NAMALWA (cell line): Measurements from ENCODE around the gene ZSCAN20.

ENCODE experiments used
- DNase-seq: peaks from one replicate; pipeline ENCODE4 v3.0.0-alpha.2; 2015; ENCODE audit warnings: low spot score

ZSCAN20 gene

GRCh38 chr1:33443705-33444180 is 28.7 kb upstream of the ZSCAN20 start:
- no peak for DNase-seq

GRCh38 chr1:33445108-33445507 is 27.3 kb upstream of the ZSCAN20 start:
- no peak for DNase-seq

DNA sequence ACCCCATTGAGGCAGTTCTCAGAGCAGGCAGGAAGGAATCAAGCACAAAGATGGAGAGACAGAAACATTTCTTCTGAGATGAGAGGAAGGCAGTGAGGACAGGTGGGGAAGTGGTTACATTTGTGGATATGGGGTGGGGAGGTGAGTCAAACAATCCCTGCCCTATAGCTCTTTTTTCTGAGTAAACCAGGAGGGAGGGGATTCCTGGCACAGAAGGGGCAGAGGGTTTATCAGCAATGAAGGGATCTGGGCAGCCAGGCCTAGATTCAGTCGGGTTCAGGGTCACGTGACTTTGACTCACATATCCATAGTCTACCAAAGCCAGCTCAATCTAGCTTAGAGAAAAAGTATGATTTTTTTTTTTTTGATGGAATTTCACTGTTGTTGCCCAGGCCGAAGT is 25.9 kb upstream of the ZSCAN20 start:
- no peak for DNase-seq

GRCh38 chr1:33454646-33455282 is 17.7 kb upstream of the ZSCAN20 start:
- DNase-seq: no peak

- DNase-seq: peak; percentile 78
Measured at GRCh38 chr1:33455539-33456501, 16.6 kb upstream of the ZSCAN20 start.

DNA sequence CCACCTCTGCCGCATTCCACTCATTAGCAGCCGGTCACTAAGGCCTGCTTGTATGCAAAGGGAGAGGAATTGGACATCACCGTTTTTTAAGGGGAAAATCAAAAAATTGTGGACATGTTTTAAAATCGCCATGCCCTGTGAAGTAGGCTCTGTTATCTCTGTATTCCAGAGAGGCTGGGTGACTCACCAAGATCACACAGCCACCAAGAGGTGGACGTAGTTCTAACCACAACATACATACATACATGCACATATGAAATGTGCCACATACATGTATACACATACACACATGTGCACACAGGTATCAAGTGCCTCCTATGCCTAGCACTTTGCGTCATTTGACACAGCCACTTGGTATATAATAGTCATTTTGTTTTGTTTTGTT is 16.0 kb upstream of the ZSCAN20 start:
- DNase-seq: no peak

DNA sequence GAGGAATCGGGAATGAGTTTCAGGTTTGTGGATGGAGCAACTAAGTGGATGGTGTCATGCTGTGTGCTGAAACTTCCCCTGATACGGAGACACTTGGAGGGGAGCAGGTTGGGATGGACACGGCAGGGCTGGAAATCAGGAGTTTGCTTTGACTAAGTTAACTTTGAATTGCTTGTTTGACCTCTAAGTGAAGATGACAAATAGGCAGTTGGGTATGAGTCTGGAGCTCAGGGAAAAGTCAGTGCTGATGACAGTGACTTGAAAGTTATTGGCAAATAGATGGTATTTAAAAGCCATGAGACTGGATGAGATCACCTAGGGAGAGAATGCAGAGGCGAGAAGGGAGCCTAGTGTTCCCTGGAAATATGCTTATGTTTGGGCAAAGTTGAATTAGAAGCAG is 12.8 kb upstream of the ZSCAN20 start:
- DNase-seq: no peak

GRCh38 chr1:33460144-33460543 is 12.3 kb upstream of the ZSCAN20 start:
- DNase-seq: no peak

- peak; percentile 71 for DNase-seq
Measured at GRCh38 chr1:33460947-33461629, 11.4 kb upstream of the ZSCAN20 start.

DNA sequence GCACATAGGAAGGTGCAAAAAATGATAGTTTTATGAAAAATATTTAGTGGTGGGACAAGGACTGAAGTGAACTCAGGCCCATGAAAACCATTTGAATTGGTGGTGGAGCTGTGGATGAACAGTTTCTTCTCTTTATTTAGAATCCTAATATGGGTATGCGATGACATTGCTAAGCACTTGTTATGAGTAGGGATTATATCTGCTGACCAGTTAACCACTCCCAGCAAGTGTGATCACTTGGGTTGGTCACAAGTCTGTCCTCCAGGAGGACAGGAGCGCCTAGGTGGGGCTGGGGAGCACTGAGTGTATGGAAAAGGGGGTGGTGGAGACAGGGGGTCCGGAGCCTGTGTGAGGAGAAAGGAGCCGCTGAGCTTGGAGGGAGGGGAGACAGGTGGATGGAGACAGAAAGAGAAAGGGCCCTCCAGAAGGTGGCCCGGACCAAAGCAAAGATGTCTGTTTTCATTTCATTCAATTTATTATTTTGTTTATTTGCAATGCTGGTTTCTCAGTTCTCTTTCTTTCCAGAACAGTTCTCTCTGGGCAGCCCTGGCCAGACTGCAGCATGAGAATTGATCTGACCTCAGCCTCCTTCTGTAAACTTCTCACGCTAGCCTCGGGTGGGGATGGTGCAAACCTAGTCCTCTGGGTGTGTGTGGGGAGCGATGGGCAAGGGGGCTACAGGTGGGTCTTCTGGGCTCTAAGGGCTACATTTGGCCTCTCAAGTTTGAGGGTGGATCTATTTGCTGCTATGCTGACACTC is 9.9 kb upstream of the ZSCAN20 start:
- no peak for DNase-seq

DNA sequence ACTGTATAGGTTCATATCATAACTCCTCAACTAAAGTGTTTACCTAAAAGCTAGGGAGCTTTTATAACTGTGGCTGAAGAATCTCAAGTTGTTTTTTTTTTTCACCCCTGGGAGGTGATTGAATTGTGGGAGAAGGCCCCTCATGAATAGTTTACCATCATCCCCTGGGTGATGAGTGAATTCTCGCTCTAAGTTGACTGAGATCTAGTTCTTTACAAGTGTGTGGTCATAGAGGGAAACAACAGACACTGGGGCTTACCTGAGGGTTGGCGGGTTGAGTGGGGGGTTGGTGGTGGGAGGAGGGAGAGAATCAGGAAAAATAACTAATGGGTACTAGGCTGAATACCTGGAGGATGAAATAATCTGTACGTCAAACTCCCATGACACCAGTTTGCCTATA is 7.9 kb upstream of the ZSCAN20 start:
- DNase-seq: no peak

DNA sequence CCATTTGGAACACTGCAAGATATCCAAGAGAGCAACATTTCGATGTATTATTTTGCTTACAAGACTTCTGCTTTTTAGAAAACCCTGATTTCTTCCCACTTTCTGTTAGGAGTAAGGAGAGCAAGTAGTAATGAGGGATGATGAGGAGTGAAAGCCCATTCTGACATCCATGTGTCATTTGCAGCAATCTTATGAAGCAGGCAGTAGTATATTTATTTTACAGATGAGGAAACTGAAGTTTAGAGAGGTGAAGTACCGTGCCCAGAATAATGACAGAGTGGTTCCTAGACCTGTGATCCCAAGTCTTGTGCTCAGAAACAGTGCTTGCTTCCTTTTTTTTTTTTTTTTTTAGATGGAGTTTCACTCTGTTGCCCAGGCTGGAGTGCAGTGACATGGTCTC is 7.1 kb upstream of the ZSCAN20 start:
- DNase-seq: no peak

- no peak for DNase-seq
Measured at GRCh38 chr1:33466159-33466558, 6.3 kb upstream of the ZSCAN20 start.

DNA sequence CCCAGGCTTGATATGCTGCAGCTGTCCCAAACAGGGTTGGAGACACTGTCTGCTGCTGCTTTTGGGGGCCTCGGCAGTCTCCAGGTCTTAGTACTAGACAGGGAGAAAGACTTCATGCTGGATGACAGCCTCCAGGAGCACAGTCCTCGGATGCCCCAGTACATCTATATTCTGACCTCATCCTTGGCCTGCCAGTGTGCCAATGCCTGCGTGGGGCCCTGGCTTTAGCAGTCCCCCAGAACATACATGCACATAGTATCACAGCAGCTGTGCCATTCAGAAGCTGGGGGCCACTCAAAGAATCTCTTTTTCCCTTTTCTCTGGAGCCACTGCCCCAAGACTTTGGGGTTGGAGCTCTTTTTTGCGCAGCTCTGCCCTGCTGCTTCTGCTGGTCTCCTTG is 4.4 kb upstream of the ZSCAN20 start:
- no peak for DNase-seq

GRCh38 chr1:33468531-33468930 is 3.9 kb upstream of the ZSCAN20 start:
- DNase-seq: no peak

- no peak for DNase-seq
Measured at GRCh38 chr1:33468967-33469366, 3.5 kb upstream of the ZSCAN20 start.

DNA sequence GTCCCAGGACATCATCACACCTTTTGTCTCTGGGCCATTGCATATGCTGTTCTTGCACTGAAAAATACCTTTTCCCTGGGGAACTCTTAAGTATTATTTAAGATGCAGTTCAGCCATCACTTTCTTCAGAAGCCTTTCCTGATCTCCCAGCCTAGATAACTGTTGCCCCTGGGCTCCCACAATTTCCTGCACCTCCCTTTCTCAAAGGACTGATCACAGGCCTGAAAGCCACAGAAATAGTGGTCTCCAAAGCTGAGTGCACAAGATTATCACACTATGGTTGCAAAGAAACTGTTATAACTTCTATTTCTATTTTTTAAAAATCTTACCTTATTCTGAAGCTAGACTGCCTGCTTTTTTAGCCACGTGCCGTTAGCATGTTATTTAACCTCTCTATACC is 2.8 kb upstream of the ZSCAN20 start:
- DNase-seq: no peak

GRCh38 chr1:33470495-33471012 is 1.9 kb upstream of the ZSCAN20 start:
- peak; percentile 86 for DNase-seq

DNA sequence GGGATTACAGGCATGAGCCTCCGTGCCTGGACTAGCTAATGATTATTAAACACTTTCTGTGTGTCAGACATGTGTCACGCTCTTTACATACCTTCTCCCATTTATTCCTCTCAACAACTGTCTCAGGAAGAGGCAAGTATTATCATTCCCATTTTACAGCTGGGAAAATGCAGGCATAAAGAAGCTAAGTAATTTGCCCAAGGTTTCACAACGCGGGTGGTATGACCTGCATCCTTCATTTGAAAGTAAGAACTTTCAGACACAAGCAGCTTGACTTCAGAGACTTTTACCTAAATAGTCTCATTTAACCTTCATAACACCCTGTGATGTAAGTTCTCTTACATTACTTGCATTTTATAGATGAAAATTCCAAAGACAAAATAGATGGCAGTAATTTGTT is 1.0 kb upstream of the ZSCAN20 start:
- DNase-seq: no peak

DNA sequence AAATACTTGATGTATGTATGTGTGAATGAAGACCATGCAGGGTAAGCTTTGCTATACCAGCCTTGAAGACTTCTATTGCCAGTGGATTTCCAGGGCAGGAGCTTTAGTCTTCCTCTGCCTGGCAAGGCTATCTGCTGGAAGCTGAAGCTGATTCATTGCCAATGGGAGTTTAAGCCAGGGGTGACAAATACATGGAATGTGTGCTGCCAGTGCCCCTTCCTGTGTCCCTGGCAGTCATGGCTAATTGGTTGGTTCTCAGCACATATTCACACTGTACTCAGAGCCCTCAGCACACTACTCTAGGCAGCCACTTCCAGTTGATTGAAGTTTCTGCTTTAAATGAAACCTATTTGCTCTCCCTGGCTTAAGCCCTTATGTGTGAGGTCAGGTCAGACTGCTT is 1.5 kb downstream of the ZSCAN20 start:
- no peak for DNase-seq

DNA sequence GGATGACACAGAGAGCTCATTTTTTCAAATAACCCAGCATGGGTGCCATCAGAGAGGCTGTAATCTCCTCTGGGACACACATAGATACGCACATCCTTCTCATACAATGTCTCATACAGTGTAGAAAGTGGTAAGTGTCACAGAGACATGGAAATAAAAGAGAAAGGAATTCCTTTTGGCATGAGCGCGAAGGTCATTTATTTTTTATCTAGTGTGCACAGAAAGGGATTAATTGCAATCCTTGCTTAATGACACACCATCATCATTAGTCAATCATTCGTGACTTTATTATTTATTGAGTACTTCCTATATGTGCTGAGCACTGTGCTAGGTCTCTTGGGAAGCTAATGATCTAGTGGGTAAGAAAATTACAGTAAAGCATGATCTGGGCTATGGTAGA is 5.0 kb downstream of the ZSCAN20 start:
- DNase-seq: no peak

- no peak for DNase-seq
Measured at GRCh38 chr1:33482412-33482811, 10.0 kb downstream of the ZSCAN20 start.
